Duodenal mucosa (tissue), 2 donors: ENCODE measurements around the gene IVD.
A peak's percentile ranks its signal among the peaks of the same experiment; 100 is the strongest.

ENCODE experiments used
- H3K27ac ChIP-seq: one replicate; pipeline ENCODE4 v1.7.0; 2013; ENCODE audit warnings: low read depth, low read length
- H3K27me3 ChIP-seq, 2 donors: one replicate each; pipeline ENCODE4 v1.7.0; 2013; ENCODE audit warnings: low read length in 2 of 2, control low read depth in 1 of 2; ENCODE audit not compliant: insufficient read depth in 2 of 2, control insufficient read depth in 1 of 2
- H3K36me3 ChIP-seq, 2 donors: one replicate each; pipeline ENCODE4 v1.7.0; 2013; ENCODE audit warnings: low read length in 2 of 2, control low read depth in 1 of 2; ENCODE audit not compliant: insufficient read depth in 2 of 2, control insufficient read depth in 1 of 2
- H3K4me1 ChIP-seq, 2 donors: one replicate each; pipeline ENCODE4 v1.7.0; 2013; ENCODE audit warnings: low read length in 2 of 2, control low read depth in 1 of 2; ENCODE audit not compliant: insufficient read depth in 2 of 2, control insufficient read depth in 1 of 2
- H3K4me3 ChIP-seq, 2 donors: one replicate each; pipeline ENCODE4 v1.7.0; 2013; ENCODE audit warnings: low read length in 2 of 2, low read depth in 1 of 2
- H3K9ac ChIP-seq, 2 donors: one replicate each; pipeline ENCODE4 v1.7.0; 2013; ENCODE audit warnings: low read length in 2 of 2, low read depth in 1 of 2
- H3K9me3 ChIP-seq, 2 donors: one replicate each; pipeline ENCODE4 v1.7.0; 2013; ENCODE audit warnings: low read length in 2 of 2, control low read depth in 1 of 2; ENCODE audit not compliant: control insufficient read depth in 1 of 2

IVD gene

GRCh38 chr15:40365016-40365415 is 40.6 kb upstream of the IVD start:
- H3K36me3 ChIP-seq: no peaks in the 10 kb centered on the region

DNA sequence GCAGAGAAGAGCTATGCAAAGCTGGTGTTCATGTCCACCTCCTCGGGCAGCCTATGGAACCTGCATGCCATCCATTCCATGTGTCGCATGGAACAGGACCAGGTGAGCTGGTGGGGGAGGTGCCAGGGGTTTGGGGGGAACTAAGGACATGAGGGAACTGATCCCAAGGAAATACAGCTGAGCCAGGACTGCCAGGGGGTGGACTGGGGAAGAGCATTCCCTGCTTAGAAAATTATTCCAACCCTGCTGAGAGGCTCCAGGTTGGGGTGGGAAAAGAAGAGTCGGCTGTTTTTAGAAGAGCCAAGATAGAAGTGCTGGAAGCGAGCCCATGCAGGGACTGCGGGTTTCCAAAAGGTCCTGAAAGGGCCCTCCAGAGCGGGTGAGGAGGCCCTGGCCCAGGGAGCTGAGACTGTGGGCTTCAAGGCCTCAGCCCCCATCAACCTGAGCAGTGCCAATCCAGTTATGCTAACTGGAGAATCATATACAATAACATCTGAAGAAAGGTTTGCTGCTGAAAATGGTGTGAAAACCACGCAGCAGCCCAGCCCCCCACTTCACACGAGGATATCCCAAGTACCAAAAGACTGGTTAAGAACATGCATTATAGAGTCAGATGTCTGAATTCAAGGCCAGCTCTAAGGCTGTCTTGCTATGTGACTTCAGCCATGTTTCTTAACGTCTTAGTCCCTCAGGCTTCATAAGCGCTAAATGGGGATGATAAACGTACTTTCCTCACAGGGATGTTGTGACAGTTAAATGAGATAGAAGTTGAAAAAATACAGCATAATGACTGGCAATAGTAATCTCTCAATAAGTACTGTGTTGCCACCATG is 39.8 kb upstream of the IVD start:
- peaks cover 10 to 17% of the 10 kb centered on the region in 2 donors for H3K4me1 ChIP-seq
- H3K9me3 ChIP-seq: no peaks in the 10 kb centered on the region
- no peak overlapping the region for H3K27ac ChIP-seq
- no peaks in the 10 kb centered on the region for H3K27me3 ChIP-seq
- no peaks in the 10 kb centered on the region for H3K36me3 ChIP-seq
- H3K4me3 ChIP-seq: no peak overlapping the region
- H3K9ac ChIP-seq: no peak overlapping the region

More at GRCh38 chr15:40365016-40365415, 40.6 kb upstream of the IVD start:
- Histone ChIP-seq H3K9ac (no peak overlapping the region), H3K27ac (no peak overlapping the region), H3K4me3 (no peak overlapping the region), H3K9me3 (no peaks in the 10 kb centered on the region), H3K27me3 (no peaks in the 10 kb centered on the region), H3K4me1 (peaks cover 10 to 17% of the 10 kb centered on the region in 2 donors)

DNA sequence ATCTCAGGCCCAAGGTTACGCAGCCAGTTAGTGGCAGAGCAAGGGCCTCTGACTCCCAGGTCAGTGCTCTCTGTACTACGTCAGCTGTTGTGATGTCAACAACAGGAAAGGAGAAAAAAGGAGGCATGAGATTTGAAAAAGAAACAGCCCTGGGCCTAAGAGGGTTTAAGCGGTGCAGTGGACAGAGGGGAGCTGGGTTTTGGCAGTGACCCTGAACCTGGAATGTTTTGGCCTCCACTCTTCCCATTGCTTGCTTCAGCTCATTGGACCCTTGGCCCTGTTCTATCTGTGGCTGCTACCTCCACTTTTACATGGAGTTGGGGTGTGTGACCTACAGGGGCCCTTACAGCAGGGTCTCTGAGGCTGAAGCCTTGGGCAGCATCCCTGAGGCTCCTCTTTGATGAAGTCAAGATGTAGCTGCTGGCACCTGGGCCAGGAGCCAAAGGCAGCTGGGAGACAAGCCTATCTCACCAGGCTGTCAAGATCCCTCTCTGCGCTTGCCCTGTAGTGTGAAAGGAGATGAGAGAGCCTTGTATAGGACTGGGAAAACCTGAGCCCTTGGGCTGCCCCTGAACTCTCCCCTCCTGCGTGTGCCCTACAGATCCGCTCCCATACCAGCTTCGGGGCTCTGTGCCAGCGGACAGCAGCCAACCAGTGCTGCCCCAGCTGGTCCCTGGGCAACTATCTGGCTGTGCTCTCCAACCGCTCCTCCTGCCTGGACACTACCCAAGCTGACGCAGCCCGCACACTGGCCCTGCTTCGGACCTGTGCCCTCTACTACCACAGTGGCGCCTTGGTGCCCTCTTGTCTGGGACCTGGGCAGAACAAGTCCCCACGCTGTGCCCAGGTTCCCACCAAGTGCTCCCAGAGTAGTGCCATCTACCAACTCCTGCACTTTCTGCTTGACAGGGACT is 38.9 kb upstream of the IVD start:
- Histone ChIP-seq H3K9me3 (no peaks in the 10 kb centered on the region), H3K27ac (no peak overlapping the region), H3K27me3 (no peaks in the 10 kb centered on the region), H3K9ac (peak overlapping the region; percentile 15 to 59), H3K4me1 (peaks cover 10 to 17% of the 10 kb centered on the region in 2 donors), H3K4me3 (peak overlapping the region; percentile 58), H3K36me3 (no peaks in the 10 kb centered on the region)

- Histone ChIP-seq H3K36me3 (no peaks in the 10 kb centered on the region), H3K4me1 (peaks cover 10 to 17% of the 10 kb centered on the region in 2 donors), H3K27ac (no peak overlapping the region), H3K27me3 (no peaks in the 10 kb centered on the region), H3K4me3 (peak overlapping the region; percentile 58), H3K9me3 (no peaks in the 10 kb centered on the region), H3K9ac (peak overlapping the region; percentile 15 to 59)
Observed at GRCh38 chr15:40367371-40367685, 38.3 kb upstream of the IVD start.

GRCh38 chr15:40367686-40368611 is 37.6 kb upstream of the IVD start:
- Histone ChIP-seq H3K36me3 (no peaks in the 10 kb centered on the region), H3K4me3 (peak overlapping the region; percentile 58), H3K27ac (no peak overlapping the region), H3K9ac (peak overlapping the region; percentile 15 to 59), H3K27me3 (no peaks in the 10 kb centered on the region), H3K4me1 (peaks cover 10 to 17% of the 10 kb centered on the region in 2 donors), H3K9me3 (no peaks in the 10 kb centered on the region)

- Histone ChIP-seq H3K36me3 (no peaks in the 10 kb centered on the region), H3K27me3 (no peaks in the 10 kb centered on the region), H3K27ac (no peak overlapping the region), H3K9me3 (no peaks in the 10 kb centered on the region), H3K9ac (no peak overlapping the region), H3K4me3 (no peak overlapping the region), H3K4me1 (peaks cover 10 to 17% of the 10 kb centered on the region in 2 donors)
Observed at GRCh38 chr15:40368719-40369473, 36.7 kb upstream of the IVD start.

- H3K27ac ChIP-seq: no peak overlapping the region
- H3K9me3 ChIP-seq: no peaks in the 10 kb centered on the region
- no peaks in the 10 kb centered on the region for H3K27me3 ChIP-seq
- no peak overlapping the region for H3K4me3 ChIP-seq
- H3K9ac ChIP-seq: no peak overlapping the region
- H3K36me3 ChIP-seq: no peaks in the 10 kb centered on the region
- peaks cover 10 to 17% of the 10 kb centered on the region in 2 donors for H3K4me1 ChIP-seq
Observed at GRCh38 chr15:40369474-40369869, 36.1 kb upstream of the IVD start.

- Histone ChIP-seq H3K9ac (no peak overlapping the region), H3K4me3 (no peak overlapping the region), H3K4me1 (peaks cover 10 to 17% of the 10 kb centered on the region in 2 donors), H3K9me3 (no peaks in the 10 kb centered on the region), H3K27me3 (no peaks in the 10 kb centered on the region), H3K36me3 (no peaks in the 10 kb centered on the region), H3K27ac (no peak overlapping the region)
Observed at GRCh38 chr15:40369971-40370370, 35.6 kb upstream of the IVD start.

- no peak overlapping the region for H3K27ac ChIP-seq
Observed at GRCh38 chr15:40372981-40373380, 32.6 kb upstream of the IVD start.

More at GRCh38 chr15:40372981-40373380, 32.6 kb upstream of the IVD start:
- Histone ChIP-seq H3K4me1 (peaks cover 0 to 4% of the 10 kb centered on the region in 2 donors), H3K27me3 (no peaks in the 10 kb centered on the region), H3K36me3 (no peaks in the 10 kb centered on the region), H3K4me3 (no peak overlapping the region), H3K9ac (no peak overlapping the region), H3K9me3 (no peaks in the 10 kb centered on the region)
